ENCODE measurements around the gene ACADVL.

GRCh38 chr17:7241783-7242716, 22.3 kb downstream of the ACADVL start, which contains the start of gene GABARAP:
- TF ChIP-seq POLR2AphosphoS5 (IDR thresholded peaks at IDR 0.05; ENCODE audit: borderline replicate concordance, low read depth, low read length) (no peak), EZH2 (IDR thresholded peaks at IDR 0.05) (no peak)
